ENCODE results near the gene DSCAM.
"Not testable (repeated sequence)": the region's sequence is repeated elsewhere in the genome, so short reads cannot be mapped to it uniquely, and the experiment has no call there.

DSCAM gene

GRCh38 chr21:40846587-40847411 lies at the start of gene DSCAM:
Gene DSCAM, minus strand, starts transcription at chr21:40847158. Its CDS starts 497 bp downstream, at chr21:40846661.
- DNase-seq (ENCODE audit: low read depth in 2 of 2), result no peak

GRCh38 chr21:40895697-40896096 lies 48.7 kb upstream of the DSCAM start:
- not testable (repeated sequence) for DNase-seq (ENCODE audit: low read depth in 2 of 2)

- DNase-seq (ENCODE audit: low read depth in 2 of 2), result no peak
Measured at GRCh38 chr21:40886931-40887330, 40.0 kb upstream of the DSCAM start.

GRCh38 chr21:40886006-40886405 lies 39.0 kb upstream of the DSCAM start:
- DNase-seq (ENCODE audit: low read depth in 2 of 2), result no peak

- DNase-seq (ENCODE audit: low read depth in 2 of 2), result no peak
Measured at GRCh38 chr21:40882192-40882915, 35.4 kb upstream of the DSCAM start.

GRCh38 chr21:40881767-40882166 lies 34.8 kb upstream of the DSCAM start:
- no peak for DNase-seq (ENCODE audit: low read depth in 2 of 2)

GRCh38 chr21:40871099-40871498 lies 24.1 kb upstream of the DSCAM start:
- DNase-seq (ENCODE audit: low read depth in 2 of 2), result no peak

GRCh38 chr21:40863839-40864238 lies 16.9 kb upstream of the DSCAM start:
- DNase-seq (ENCODE audit: low read depth in 2 of 2), result no peak

GRCh38 chr21:40858517-40858916 lies 11.6 kb upstream of the DSCAM start:
- DNase-seq (ENCODE audit: low read depth in 2 of 2), result no peak

GRCh38 chr21:40853956-40854688 lies 7.2 kb upstream of the DSCAM start:
- no peak for DNase-seq (ENCODE audit: low read depth in 2 of 2)

- DNase-seq (ENCODE audit: low read depth in 2 of 2), result no peak
Measured at GRCh38 chr21:40852563-40852962, 5.6 kb upstream of the DSCAM start.

GRCh38 chr21:40851749-40852148 lies 4.8 kb upstream of the DSCAM start:
- no peak for DNase-seq (ENCODE audit: low read depth in 2 of 2)

- DNase-seq (ENCODE audit: low read depth in 2 of 2), result no peak
Measured at GRCh38 chr21:40850071-40850470, 3.1 kb upstream of the DSCAM start.

- no peak for DNase-seq (ENCODE audit: low read depth in 2 of 2)
Measured at GRCh38 chr21:40847951-40848350, 993 bp upstream of the DSCAM start.

- no peak for DNase-seq (ENCODE audit: low read depth in 2 of 2)
Measured at GRCh38 chr21:40846103-40846502, 855 bp downstream of the DSCAM start.

- no peak for DNase-seq (ENCODE audit: low read depth in 2 of 2)
Measured at GRCh38 chr21:40845441-40845995, 1.4 kb downstream of the DSCAM start.

GRCh38 chr21:40844935-40845334 lies 2.0 kb downstream of the DSCAM start:
- DNase-seq (ENCODE audit: low read depth in 2 of 2), result no peak

GRCh38 chr21:40842197-40842552 lies 4.8 kb downstream of the DSCAM start:
- DNase-seq (ENCODE audit: low read depth in 2 of 2), result no peak

- DNase-seq (ENCODE audit: low read depth in 2 of 2), result no peak
Measured at GRCh38 chr21:40841524-40842196, 5.3 kb downstream of the DSCAM start.

- DNase-seq (ENCODE audit: low read depth in 2 of 2), result no peak
Measured at GRCh38 chr21:40840401-40841125, 6.4 kb downstream of the DSCAM start.

- DNase-seq (ENCODE audit: low read depth in 2 of 2), result no peak
Measured at GRCh38 chr21:40839521-40839920, 7.4 kb downstream of the DSCAM start.

All from stimulated activated CD8-positive, alpha-beta memory T cell treated with anti-CD3 and anti-CD28 coated beads, Interleukin-15, amount 100 ng/mL, for 48 hours (primary cell).